Measurements from ENCODE around the gene ZNF324.

Gene ZNF324

GRCh38 chr19:58516964-58517833 is 50.3 kb downstream of the ZNF324 start:
- 97% methylated on average over 63 of the region's 65 CpGs for WGBS (ENCODE audit: insufficient coverage)
- peak overlapping the region in 1 of 7 experiments; percentile 2 for H3K4me3 ChIP-seq (ENCODE audit: control insufficient read depth in 1 of 7, extremely low read depth in 1 of 7, insufficient read depth in 4 of 7, low read depth in 2 of 7, low read length in 6 of 7)
- no peak overlapping the region for H3K27ac ChIP-seq (ENCODE audit: insufficient read depth in 1 of 2, low read depth in 1 of 2, low read length in 2 of 2, poor library complexity in 1 of 2, severe bottlenecking in 2 of 2)
- CTCF ChIA-PET = interaction anchor here (1.0 to 8.8 kb wide), 6 partner anchors 8 to 144 kb away, joined by 3 to 139 read pairs (median 19); partner anchors contain the start of genes CHMP2A and UBE2M
- H3K27me3 ChIP-seq (replicated peaks in 2 of 5; ENCODE audit: control insufficient read depth in 4 of 5, insufficient read depth in 5 of 5, low read length in 4 of 5) = no peaks in the 10 kb centered on the region
- H3K36me3 ChIP-seq (ENCODE audit: control insufficient read depth in 4 of 4, insufficient read depth in 4 of 4, low read length in 3 of 4) = peaks cover 0 to 23% (median 18%) of the 10 kb centered on the region in 4 experiments
- no peaks in the 10 kb centered on the region for H3K9me3 ChIP-seq (ENCODE audit: control extremely low read depth in 1 of 5, control insufficient read depth in 4 of 5, insufficient read depth in 2 of 5, low read depth in 1 of 5, low read length in 4 of 5)
- DNase-seq = no peak
- H3K4me1 ChIP-seq (ENCODE audit: control extremely low read depth in 1 of 4, control insufficient read depth in 4 of 4, insufficient read depth in 4 of 4, low read length in 3 of 4) = peaks cover 0 to 48% (median 43%) of the 10 kb centered on the region in 4 experiments
- POLR2A ChIA-PET = no interaction called here

- Histone ChIP-seq H3K27ac (ENCODE audit: insufficient read depth in 1 of 2, low read depth in 1 of 2, low read length in 2 of 2, poor library complexity in 1 of 2, severe bottlenecking in 2 of 2) (peak overlapping the region; percentile 82 to 91), H3K4me1 (ENCODE audit: control extremely low read depth in 1 of 4, control insufficient read depth in 4 of 4, insufficient read depth in 4 of 4, low read length in 3 of 4) (peaks cover 0 to 45% (median 40%) of the 10 kb centered on the region in 4 experiments), H3K27me3 (replicated peaks in 2 of 5; ENCODE audit: control insufficient read depth in 4 of 5, insufficient read depth in 5 of 5, low read length in 4 of 5) (no peaks in the 10 kb centered on the region), H3K4me3 (ENCODE audit: control insufficient read depth in 1 of 7, extremely low read depth in 1 of 7, insufficient read depth in 4 of 7, low read depth in 2 of 7, low read length in 6 of 7) (peak overlapping the region; percentile 77 to 94 (median 83)), H3K36me3 (ENCODE audit: control insufficient read depth in 4 of 4, insufficient read depth in 4 of 4, low read length in 3 of 4) (peaks cover 0 to 23% (median 17%) of the 10 kb centered on the region in 4 experiments), H3K9me3 (ENCODE audit: control extremely low read depth in 1 of 5, control insufficient read depth in 4 of 5, insufficient read depth in 2 of 5, low read depth in 1 of 5, low read length in 4 of 5) (no peaks in the 10 kb centered on the region)
- ChIA-PET POLR2A (interaction anchor here (0.8 to 1.0 kb wide), 3 partner anchors 25 to 156 kb away, joined by 4 to 5 read pairs (median 4); partner anchors contain the start of genes TRIM28 and ZNF497), CTCF (interaction anchor here (1.3 to 8.8 kb wide), 10 partner anchors 9 to 66 kb away, joined by 3 to 139 read pairs (median 20); partner anchors contain the start of genes CHMP2A and UBE2M)
- peak in 2 of 3 donors; percentile 30 to 31 for DNase-seq
- 6% methylated on average over 18 of the region's 22 CpGs for WGBS (ENCODE audit: insufficient coverage)
Observed at GRCh38 chr19:58518256-58519086, 51.6 kb downstream of the ZNF324 start.

- Histone ChIP-seq H3K9me3 (ENCODE audit: control extremely low read depth in 1 of 5, control insufficient read depth in 4 of 5, insufficient read depth in 2 of 5, low read depth in 1 of 5, low read length in 4 of 5) (no peaks in the 10 kb centered on the region), H3K4me1 (ENCODE audit: control extremely low read depth in 1 of 4, control insufficient read depth in 4 of 4, insufficient read depth in 4 of 4, low read length in 3 of 4) (peaks cover 0 to 40% (median 35%) of the 10 kb centered on the region in 4 experiments), H3K36me3 (ENCODE audit: control insufficient read depth in 4 of 4, insufficient read depth in 4 of 4, low read length in 3 of 4) (peaks cover 0 to 23% (median 17%) of the 10 kb centered on the region in 4 experiments), H3K27ac (ENCODE audit: insufficient read depth in 1 of 2, low read depth in 1 of 2, low read length in 2 of 2, poor library complexity in 1 of 2, severe bottlenecking in 2 of 2) (peak overlapping the region; percentile 82 to 91), H3K27me3 (replicated peaks in 2 of 5; ENCODE audit: control insufficient read depth in 4 of 5, insufficient read depth in 5 of 5, low read length in 4 of 5) (no peaks in the 10 kb centered on the region), H3K4me3 (ENCODE audit: control insufficient read depth in 1 of 7, extremely low read depth in 1 of 7, insufficient read depth in 4 of 7, low read depth in 2 of 7, low read length in 6 of 7) (peak overlapping the region; percentile 77 to 94 (median 83))
- 0% methylated on average over 11 of the region's 14 CpGs for WGBS (ENCODE audit: insufficient coverage)
- CTCF ChIA-PET = interaction anchor here (1.3 to 8.8 kb wide), 8 partner anchors 15 to 65 kb away, joined by 3 to 139 read pairs (median 30); partner anchors contain the start of genes CHMP2A and UBE2M
- DNase-seq = peak; percentile 73 to 84 (median 84)
- POLR2A ChIA-PET = interaction anchor here (1.0 to 1.6 kb wide), 3 partner anchors 36 to 157 kb away, joined by 4 to 24 read pairs (median 5); partner anchors contain the start of genes CHMP2A and ZNF497
Observed at GRCh38 chr19:58519087-58519354, 52.1 kb downstream of the ZNF324 start.

- peak; percentile 97 for DNase-seq
- peak within 1 kb of the TSS; percentile 77 to 94 (median 83) for H3K4me3 ChIP-seq (ENCODE audit: control insufficient read depth in 1 of 7, extremely low read depth in 1 of 7, insufficient read depth in 4 of 7, low read depth in 2 of 7, low read length in 6 of 7)
- no peaks in the 10 kb centered on the region for H3K27me3 ChIP-seq (replicated peaks in 2 of 5; ENCODE audit: control insufficient read depth in 4 of 5, insufficient read depth in 5 of 5, low read length in 4 of 5)
- H3K27ac ChIP-seq (ENCODE audit: insufficient read depth in 1 of 2, low read depth in 1 of 2, low read length in 2 of 2, poor library complexity in 1 of 2, severe bottlenecking in 2 of 2) = peak within 1 kb of the TSS; percentile 82 to 91
- ChIA-PET POLR2A (interaction anchor here (1.0 to 2.0 kb wide), 8 partner anchors 12 to 157 kb away, joined by 4 to 24 read pairs (median 6); partner anchors contain the start of genes CHMP2A, TRIM28, UBE2M and ZNF497), CTCF (interaction anchor here (1.0 to 8.8 kb wide), 16 partner anchors 10 to 65 kb away, joined by 3 to 139 read pairs (median 12); partner anchors contain the start of genes CHMP2A, MZF1, TRIM28 and UBE2M)
- no peaks in the 10 kb centered on the region for H3K9me3 ChIP-seq (ENCODE audit: control extremely low read depth in 1 of 5, control insufficient read depth in 4 of 5, insufficient read depth in 2 of 5, low read depth in 1 of 5, low read length in 4 of 5)
- WGBS (ENCODE audit: insufficient coverage) = under 1% methylated on average over 80 of the region's 87 CpGs
- H3K36me3 ChIP-seq (ENCODE audit: control insufficient read depth in 4 of 4, insufficient read depth in 4 of 4, low read length in 3 of 4) = peaks cover 0 to 23% (median 17%) of the 10 kb centered on the region in 4 experiments
- peaks cover 0 to 35% (median 31%) of the 10 kb centered on the region in 4 experiments for H3K4me1 ChIP-seq (ENCODE audit: control extremely low read depth in 1 of 4, control insufficient read depth in 4 of 4, insufficient read depth in 4 of 4, low read length in 3 of 4)
Observed at GRCh38 chr19:58519355-58520256, 52.7 kb downstream of the ZNF324 start, which contains the start of gene ZBTB45. ZBTB45 (minus strand) TSS chr19:58519810; CDS start chr19:58517673, 2,137 bp downstream.

- H3K27ac ChIP-seq (ENCODE audit: insufficient read depth in 1 of 2, low read depth in 1 of 2, low read length in 2 of 2, poor library complexity in 1 of 2, severe bottlenecking in 2 of 2) = peak overlapping the region; percentile 82 to 91
- no CpG with 5 or more reads among the region's 7 CpGs for WGBS (ENCODE audit: insufficient coverage)
- ChIA-PET POLR2A (interaction anchor here (1.2 to 2.0 kb wide), 6 partner anchors 12 to 55 kb away, joined by 4 to 24 read pairs (median 8); partner anchors contain the start of genes CHMP2A, TRIM28 and UBE2M), CTCF (interaction anchor here (1.0 to 8.8 kb wide), 15 partner anchors 10 to 64 kb away, joined by 3 to 139 read pairs (median 13); partner anchors contain the start of genes CHMP2A, MZF1, TRIM28 and UBE2M)
- peak overlapping the region; percentile 77 to 94 (median 83) for H3K4me3 ChIP-seq (ENCODE audit: control insufficient read depth in 1 of 7, extremely low read depth in 1 of 7, insufficient read depth in 4 of 7, low read depth in 2 of 7, low read length in 6 of 7)
- DNase-seq = no peak
- no peaks in the 10 kb centered on the region for H3K27me3 ChIP-seq (replicated peaks in 2 of 5; ENCODE audit: control insufficient read depth in 4 of 5, insufficient read depth in 5 of 5, low read length in 4 of 5)
- peaks cover 0 to 32% (median 29%) of the 10 kb centered on the region in 4 experiments for H3K4me1 ChIP-seq (ENCODE audit: control extremely low read depth in 1 of 4, control insufficient read depth in 4 of 4, insufficient read depth in 4 of 4, low read length in 3 of 4)
- peaks cover 0 to 23% (median 16%) of the 10 kb centered on the region in 4 experiments for H3K36me3 ChIP-seq (ENCODE audit: control insufficient read depth in 4 of 4, insufficient read depth in 4 of 4, low read length in 3 of 4)
- H3K9me3 ChIP-seq (ENCODE audit: control extremely low read depth in 1 of 5, control insufficient read depth in 4 of 5, insufficient read depth in 2 of 5, low read depth in 1 of 5, low read length in 4 of 5) = no peaks in the 10 kb centered on the region
Observed at GRCh38 chr19:58520257-58520599, 53.3 kb downstream of the ZNF324 start.
